ENCODE measurements around the gene SLC18B1.

The SLC18B1 gene

DNA sequence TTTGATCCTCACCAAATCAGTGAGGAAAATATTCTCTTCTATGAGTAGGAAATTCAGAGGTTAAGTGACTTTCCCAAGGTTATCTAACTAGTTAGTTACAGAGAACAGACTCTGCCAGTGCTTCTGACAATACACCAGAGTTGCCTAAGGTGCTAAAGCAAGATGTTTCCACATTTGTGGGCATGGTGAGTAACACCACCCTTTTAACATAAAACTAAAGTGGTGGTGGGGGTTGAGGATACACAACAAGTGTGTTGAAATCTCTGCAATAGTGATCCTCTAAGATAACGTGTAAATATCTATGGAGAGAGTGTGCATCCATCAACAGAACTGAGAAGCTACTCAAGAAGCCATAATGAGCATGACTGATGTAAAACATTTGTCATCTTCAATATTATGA lies 52.4 kb downstream of the SLC18B1 start:
- FAIRE-seq = no peak

DNA sequence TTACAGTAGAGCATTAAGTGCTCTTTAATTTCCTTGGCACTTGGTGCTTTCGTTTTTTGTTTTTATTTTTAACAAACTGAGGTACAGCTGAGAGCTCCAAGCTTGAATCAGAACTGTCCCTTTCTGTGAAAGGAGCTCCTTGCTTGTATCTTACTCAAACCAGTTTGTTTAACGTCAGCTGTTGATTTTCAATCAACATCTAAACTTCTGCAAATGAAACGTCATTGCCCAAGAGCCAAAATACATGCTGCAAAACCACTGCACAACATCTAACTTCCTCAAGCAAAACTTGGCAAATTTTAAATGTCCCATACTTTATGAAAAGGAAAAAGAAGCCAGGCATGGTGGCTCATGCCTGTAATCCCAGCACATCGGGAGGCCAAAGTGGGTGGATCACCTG lies 55.9 kb downstream of the SLC18B1 start:
- FAIRE-seq = no peak

More for the DNA sequence above, 52.4 kb downstream of the SLC18B1 start:
- no peak for DNase-seq (ENCODE audit: low spot score)

DNA sequence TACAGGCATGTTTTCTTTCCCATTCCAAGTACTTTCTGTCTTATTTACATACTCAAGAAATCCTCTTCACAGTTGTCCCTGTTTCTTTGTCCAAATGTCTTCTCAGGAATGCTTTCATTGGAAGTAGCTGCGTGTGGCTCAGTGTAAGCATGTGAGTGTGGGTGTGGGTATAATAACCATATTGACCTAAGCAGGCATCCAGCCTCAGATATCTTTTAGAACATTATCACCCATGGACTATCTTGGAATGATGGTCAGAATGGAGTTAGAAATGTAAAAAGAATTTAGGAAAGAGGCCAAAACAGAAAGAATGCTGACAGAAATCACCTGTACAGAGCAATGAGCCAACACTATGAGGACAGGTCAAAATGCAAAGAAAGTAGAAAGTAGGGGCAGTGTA lies 57.2 kb downstream of the SLC18B1 start:
- FAIRE-seq (no peak), DNase-seq (ENCODE audit: low spot score) (no peak)

More for the DNA sequence above, 55.9 kb downstream of the SLC18B1 start:
- DNase-seq (ENCODE audit: low spot score) = no peak

DNA sequence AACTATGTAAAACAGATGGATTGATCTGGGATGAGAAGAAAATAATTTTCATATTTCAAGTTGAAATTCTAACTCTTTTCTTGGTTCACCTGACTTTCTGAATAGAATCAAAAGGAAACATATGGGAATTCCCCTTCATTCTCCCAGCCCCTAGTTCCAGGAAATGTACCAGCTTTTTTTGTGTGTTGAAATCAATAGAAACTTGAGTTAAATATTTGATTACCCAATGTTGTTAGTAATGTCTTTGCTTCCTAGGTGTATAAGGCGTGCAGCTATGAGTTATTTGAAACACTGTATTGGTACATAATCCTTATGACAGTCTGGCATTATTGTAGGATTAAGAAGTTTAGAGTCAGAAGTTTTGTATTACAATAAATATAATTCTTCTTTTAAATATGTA lies 62.2 kb downstream of the SLC18B1 start:
- DNase-seq (ENCODE audit: low spot score) (no peak), FAIRE-seq (no peak)

DNA sequence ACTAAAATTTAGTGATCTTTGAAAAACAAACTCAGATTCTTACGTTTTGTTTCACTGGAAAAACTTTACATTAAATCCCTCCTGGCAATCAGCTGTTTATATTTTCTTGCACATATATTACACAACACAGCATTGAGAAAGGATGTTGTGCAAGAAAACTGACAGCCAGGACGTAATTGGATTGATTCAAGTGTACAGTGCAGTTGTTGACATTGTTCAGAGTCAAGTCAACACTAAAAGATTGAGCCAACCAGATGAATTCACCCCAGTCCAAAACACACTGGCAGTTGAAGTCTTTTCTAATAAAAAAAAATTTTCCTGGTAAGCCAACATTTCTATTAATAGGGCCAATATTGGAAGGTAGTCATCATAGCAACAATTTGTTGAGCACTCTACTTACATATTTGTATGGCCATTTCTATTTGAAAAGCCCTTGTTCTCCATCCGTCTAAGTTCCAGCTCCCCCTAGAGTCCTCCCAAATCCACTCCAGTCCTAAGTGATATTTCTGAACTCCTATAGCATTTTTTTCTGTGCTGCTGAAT lies 63.7 kb downstream of the SLC18B1 start:
- no peak for DNase-seq (ENCODE audit: low spot score)

DNA sequence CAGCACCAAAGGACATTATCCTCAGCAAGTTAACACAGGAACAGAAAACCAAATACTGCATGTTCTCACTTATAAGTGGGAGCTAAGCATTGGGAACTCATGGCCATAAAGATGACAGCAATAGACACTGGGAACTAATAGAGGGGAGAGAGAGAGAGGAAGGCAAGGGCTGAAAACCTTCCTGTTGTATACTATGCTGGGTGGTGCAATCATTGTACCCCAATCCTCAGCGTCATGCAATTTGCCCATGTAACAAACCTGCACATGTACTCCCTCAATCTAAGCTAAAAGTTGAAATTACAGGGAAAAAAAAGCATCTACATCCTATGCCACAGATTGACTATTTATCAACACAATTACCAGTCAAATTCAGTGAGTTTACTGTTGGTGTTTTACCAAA lies 64.6 kb downstream of the SLC18B1 start:
- FAIRE-seq = no peak
- no peak for DNase-seq (ENCODE audit: low spot score)

More for the DNA sequence above, 63.7 kb downstream of the SLC18B1 start:
- FAIRE-seq = no peak

DNA sequence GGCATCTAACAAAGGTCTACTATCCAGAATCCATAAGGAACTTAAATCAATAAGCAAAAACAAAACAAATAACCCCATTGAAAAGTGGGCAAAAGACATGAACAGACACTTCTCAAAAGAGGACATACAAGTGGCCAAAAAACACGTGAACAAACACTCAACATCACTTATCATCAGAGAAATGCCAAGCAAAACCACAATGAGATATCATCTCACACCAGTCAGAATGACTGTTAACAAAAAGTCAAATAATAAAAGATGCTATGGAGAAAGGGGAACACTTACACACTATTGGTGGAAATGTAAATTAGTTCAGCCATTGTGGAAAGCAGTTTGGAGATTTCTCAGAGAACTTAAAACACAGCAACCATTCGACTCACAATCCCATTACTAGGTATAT lies 65.2 kb downstream of the SLC18B1 start:
- FAIRE-seq (no peak), DNase-seq (ENCODE audit: low spot score) (no peak)

DNA sequence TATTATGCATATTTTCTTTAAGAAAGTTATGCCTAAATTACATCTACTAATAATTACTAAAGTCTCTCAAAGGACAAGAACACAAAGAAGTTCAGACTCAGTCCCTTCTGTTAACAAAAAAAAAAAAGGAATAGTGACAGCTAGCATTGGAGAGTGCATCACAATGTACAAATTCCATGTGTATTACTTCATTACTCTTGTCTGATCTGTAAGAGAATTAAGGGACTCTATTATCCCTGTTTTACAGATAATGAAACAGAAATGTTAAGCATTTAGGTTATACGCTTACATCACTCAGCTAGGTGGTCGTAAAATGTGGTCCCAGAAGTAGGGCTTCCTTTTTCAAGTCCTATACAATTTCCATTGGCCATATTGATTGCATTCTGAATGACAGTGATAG lies 67.4 kb downstream of the SLC18B1 start:
- FAIRE-seq = no peak
- DNase-seq (ENCODE audit: low spot score) = no peak

DNA sequence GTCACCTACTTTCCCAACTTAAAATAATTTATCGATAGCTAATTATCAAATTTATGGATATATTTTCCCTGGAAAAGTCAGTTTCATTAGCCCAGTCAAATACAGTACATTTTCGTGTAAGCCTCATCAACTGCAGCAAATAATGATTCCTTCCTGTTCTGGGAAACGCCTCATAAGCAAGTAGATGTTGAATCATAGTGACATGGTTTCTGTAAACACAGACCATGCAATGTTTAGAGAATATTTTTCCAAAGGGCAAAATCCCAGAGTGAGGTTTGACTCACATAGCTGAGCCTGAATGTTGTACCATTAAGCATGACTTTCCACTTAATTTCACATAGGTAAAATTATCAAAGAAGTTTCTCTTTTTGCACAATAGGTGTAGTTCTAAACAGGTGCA lies 67.9 kb downstream of the SLC18B1 start:
- FAIRE-seq = no peak

DNA sequence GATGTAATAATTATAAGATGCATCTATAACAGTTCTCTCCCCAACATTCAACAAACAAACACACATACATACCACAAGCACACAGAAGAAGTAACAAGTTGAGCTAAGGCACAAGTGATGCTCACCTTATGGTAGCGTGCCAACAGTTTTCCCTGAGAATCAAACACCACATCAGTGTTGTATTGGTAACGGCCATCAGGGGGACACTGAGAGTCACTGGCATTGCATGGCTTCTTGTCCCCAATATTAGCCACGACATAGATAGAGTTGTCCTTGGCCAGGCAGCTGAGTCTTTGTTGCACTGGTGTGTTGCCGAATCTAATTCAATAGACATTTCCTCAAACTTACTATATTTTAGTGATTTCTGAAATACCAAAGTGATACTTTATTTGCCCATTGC lies 69.8 kb downstream of the SLC18B1 start:
- FAIRE-seq = no peak
- no peak for DNase-seq (ENCODE audit: low spot score)

More for the DNA sequence above, 67.9 kb downstream of the SLC18B1 start:
- DNase-seq (ENCODE audit: low spot score) = no peak

DNA sequence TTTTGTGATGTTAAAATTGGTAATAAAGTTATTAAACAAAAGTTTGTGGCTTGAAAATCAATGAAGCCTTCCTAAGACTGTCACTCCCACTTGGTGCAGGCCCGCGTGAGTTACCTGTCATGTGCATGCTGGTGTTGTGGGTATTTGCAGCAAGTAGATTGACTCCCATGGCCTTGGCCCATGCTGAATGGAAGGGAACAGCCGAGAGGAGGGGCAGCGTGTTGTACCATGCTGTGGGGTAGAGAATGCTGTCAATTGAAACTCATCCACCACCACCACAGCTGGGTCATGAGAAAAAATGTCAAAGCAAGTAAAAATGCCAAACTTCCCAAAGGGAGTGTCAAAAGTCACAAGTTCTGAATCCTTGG lies 71.8 kb downstream of the SLC18B1 start:
- DNase-seq (ENCODE audit: low spot score) = no peak

DNA sequence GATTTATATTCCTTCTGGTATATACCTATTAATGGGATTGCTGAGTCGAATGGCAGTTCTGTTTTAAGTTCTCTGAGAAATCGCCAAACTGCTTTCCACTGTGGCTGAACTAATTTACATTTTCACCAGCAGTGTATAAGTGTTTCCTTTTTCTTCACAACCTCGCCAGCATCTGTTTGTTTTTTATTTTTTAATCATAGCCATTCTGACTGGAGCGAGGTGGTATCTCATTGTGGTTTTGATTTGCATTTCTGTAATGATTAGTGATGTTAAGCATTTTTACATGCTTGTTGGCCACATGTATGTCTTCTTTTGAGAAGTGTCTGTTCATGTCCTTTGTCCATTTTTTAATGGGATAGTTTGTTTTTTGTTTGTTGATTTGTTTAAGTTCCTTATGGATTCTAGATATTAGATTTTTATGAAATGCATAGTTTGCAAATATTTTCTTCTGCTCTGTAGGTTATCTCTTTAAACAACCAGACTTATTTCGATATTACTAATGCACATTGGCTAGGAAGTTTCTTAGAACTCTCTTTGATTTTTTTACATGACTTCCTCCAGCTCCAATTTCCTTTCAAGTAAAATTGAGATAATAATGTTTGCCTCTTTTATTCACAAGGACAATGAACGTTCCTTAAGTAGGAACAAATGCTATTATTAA lies 72.4 kb downstream of the SLC18B1 start:
- FAIRE-seq (no peak), DNase-seq (ENCODE audit: low spot score) (no peak)

More for the DNA sequence above, 71.8 kb downstream of the SLC18B1 start:
- FAIRE-seq = no peak

DNA sequence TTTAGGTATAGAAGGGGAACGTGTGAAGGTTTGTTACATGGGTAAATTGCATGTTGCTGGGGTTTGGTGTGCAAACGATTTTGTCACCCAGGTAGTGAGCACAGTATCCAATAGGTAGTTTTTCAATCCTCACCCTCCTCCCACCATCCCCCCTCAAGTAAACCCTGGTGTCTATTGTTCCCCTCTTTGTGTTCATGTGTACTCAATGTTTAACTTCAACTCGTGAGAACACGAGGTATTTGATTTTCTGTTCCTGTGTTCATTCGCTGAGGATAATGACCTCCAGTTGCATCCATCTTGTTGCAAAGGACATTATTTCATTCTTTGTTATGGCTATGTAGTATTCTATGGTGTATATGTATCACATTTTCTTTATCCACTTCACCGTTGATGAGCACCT lies 73.0 kb downstream of the SLC18B1 start:
- FAIRE-seq = no peak
- no peak for DNase-seq (ENCODE audit: low spot score)

DNA sequence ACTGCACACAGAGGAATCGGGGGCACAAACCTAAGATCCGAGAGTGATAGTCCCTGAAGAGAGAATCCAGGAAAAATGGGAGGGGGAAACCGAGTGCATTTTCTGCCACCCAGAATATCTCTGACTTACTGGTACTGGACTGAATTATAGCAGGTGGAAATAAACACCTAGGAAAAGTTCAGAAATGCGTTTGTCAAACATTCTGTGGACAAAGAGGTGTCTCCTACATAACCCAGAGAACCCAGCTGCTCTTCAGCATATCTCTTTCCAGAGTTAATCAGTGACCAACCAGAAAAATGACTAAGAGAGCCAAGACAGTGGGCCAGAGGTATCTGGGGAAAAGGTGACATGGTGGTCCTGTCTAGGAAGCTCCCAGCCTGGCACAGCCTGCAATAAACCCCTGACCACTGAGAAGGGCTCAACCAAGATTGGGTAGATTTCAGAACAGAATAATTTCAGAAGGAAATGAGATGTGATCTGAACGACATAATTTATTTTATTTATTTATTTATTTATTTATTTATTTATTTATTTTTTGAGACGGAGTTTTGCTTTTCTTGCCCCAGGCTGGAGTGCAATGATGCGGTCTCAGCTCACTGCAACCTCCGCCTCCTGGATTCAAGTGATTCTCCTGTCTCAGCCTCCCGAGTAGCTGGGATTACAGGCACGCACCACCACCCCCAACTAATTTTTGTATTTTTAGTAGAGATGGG lies 78.5 kb downstream of the SLC18B1 start:
- no peak for DNase-seq (ENCODE audit: low spot score)

More for the DNA sequence above, 78.5 kb downstream of the SLC18B1 start:
- FAIRE-seq = no peak

Data from RCC 7860 (cell line).